ENCODE measurements around the gene GRID2IP. TPM values are rescaled to one million over a fixed set of nuclear protein-coding genes. Genes with fewer than 3 reads are reported as not detected.
A peak's percentile ranks its signal among the peaks of the same experiment; 100 is the strongest.

The GRID2IP gene
- total and polyA plus RNA-seq, 2 of the 13 experiments (the other 11 are each of a cell fraction or from before 2014, with no cell fraction given), result 0.03 TPM; not detected in 1

DNA sequence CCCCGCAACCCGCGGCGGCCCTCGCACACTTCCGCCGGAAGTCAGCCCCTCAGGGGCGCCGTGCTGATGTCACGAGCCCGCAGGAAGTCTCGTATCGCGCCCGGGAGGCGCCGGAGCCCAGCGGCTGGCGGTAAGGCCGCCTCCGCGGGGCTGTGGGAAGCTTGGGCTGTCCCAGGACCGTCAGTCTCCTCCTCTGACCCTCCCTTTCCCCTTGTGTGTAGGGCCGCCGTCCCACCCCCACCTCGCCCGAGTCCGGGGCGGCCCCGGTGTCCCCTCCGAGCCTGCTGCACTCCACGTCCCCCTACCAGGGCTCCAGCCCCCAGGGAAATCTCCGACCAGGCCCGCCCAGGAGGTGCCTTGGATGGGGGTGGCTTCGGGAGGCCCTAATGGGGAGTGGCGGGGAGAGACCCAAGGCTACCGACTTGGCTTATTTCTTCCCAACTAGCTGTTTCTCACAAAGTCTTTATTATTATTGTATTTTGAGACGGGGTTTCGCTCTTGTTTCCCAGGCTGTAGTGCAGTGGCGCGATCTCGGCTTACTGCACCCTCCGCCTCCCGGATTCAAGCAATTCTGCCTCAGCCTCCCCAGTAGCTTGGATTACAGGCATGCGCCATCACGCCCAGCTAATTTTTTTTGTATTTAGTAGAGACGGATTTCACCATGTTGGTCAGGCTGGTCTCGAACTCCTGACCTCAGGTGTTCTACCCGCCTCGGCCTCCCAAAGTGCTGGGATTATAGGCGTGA, 26.3 kb upstream of the GRID2IP start, which contains the start of gene ZDHHC4 (continued):
- TF ChIP-seq, protein P1, sequence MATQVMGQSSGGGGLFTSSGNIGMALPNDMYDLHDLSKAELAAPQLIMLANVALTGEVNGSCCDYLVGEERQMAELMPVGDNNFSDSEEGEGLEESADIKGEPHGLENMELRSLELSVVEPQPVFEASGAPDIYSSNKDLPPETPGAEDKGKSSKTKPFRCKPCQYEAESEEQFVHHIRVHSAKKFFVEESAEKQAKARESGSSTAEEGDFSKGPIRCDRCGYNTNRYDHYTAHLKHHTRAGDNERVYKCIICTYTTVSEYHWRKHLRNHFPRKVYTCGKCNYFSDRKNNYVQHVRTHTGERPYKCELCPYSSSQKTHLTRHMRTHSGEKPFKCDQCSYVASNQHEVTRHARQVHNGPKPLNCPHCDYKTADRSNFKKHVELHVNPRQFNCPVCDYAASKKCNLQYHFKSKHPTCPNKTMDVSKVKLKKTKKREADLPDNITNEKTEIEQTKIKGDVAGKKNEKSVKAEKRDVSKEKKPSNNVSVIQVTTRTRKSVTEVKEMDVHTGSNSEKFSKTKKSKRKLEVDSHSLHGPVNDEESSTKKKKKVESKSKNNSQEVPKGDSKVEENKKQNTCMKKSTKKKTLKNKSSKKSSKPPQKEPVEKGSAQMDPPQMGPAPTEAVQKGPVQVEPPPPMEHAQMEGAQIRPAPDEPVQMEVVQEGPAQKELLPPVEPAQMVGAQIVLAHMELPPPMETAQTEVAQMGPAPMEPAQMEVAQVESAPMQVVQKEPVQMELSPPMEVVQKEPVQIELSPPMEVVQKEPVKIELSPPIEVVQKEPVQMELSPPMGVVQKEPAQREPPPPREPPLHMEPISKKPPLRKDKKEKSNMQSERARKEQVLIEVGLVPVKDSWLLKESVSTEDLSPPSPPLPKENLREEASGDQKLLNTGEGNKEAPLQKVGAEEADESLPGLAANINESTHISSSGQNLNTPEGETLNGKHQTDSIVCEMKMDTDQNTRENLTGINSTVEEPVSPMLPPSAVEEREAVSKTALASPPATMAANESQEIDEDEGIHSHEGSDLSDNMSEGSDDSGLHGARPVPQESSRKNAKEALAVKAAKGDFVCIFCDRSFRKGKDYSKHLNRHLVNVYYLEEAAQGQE (IDR thresholded peaks at IDR 0.05; ENCODE audit: borderline replicate concordance in 1 of 2, low read depth in 1 of 2, low read length in 2 of 2), result no peak
- TF ChIP-seq U2AF2 (IDR thresholded peaks at IDR 0.05; ENCODE audit: low read depth, low read length) (no peak), FOXA3 (CRISPR knock-in tag; IDR thresholded peaks at IDR 0.05) (peak; percentile 60; the same call in 1 of the 2 replicates), ZNF549 (CRISPR knock-in tag; IDR thresholded peaks at IDR 0.05) (no peak), KLF12 (CRISPR knock-in tag; IDR thresholded peaks at IDR 0.05; ENCODE audit: borderline replicate concordance) (no peak), ZSCAN31 (CRISPR knock-in tag; IDR thresholded peaks at IDR 0.05; ENCODE audit: low read depth) (peak; percentile 95), FLYWCH1 (CRISPR knock-in tag; IDR thresholded peaks at IDR 0.05) (no peak), HNRNPL (IDR thresholded peaks at IDR 0.05; ENCODE audit: low read depth, low read length) (no peak)
- TF ChIP-seq, protein P2, sequence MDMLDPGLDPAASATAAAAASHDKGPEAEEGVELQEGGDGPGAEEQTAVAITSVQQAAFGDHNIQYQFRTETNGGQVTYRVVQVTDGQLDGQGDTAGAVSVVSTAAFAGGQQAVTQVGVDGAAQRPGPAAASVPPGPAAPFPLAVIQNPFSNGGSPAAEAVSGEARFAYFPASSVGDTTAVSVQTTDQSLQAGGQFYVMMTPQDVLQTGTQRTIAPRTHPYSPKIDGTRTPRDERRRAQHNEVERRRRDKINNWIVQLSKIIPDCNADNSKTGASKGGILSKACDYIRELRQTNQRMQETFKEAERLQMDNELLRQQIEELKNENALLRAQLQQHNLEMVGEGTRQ (IDR thresholded peaks at IDR 0.05; ENCODE audit: low read depth, low read length), result no peak
- TF ChIP-seq, protein P2 (CRISPR knock-in tag; IDR thresholded peaks at IDR 0.05; ENCODE audit: borderline replicate concordance), result peak; percentile 49
- TF ChIP-seq, protein P3, sequence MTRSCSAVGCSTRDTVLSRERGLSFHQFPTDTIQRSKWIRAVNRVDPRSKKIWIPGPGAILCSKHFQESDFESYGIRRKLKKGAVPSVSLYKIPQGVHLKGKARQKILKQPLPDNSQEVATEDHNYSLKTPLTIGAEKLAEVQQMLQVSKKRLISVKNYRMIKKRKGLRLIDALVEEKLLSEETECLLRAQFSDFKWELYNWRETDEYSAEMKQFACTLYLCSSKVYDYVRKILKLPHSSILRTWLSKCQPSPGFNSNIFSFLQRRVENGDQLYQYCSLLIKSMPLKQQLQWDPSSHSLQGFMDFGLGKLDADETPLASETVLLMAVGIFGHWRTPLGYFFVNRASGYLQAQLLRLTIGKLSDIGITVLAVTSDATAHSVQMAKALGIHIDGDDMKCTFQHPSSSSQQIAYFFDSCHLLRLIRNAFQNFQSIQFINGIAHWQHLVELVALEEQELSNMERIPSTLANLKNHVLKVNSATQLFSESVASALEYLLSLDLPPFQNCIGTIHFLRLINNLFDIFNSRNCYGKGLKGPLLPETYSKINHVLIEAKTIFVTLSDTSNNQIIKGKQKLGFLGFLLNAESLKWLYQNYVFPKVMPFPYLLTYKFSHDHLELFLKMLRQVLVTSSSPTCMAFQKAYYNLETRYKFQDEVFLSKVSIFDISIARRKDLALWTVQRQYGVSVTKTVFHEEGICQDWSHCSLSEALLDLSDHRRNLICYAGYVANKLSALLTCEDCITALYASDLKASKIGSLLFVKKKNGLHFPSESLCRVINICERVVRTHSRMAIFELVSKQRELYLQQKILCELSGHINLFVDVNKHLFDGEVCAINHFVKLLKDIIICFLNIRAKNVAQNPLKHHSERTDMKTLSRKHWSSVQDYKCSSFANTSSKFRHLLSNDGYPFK (CRISPR knock-in tag; IDR thresholded peaks at IDR 0.05; ENCODE audit: borderline replicate concordance), result 0 out of 2 replicates have a peak, but pooled peaks have one; percentile 23
- TF ChIP-seq, protein P4, sequence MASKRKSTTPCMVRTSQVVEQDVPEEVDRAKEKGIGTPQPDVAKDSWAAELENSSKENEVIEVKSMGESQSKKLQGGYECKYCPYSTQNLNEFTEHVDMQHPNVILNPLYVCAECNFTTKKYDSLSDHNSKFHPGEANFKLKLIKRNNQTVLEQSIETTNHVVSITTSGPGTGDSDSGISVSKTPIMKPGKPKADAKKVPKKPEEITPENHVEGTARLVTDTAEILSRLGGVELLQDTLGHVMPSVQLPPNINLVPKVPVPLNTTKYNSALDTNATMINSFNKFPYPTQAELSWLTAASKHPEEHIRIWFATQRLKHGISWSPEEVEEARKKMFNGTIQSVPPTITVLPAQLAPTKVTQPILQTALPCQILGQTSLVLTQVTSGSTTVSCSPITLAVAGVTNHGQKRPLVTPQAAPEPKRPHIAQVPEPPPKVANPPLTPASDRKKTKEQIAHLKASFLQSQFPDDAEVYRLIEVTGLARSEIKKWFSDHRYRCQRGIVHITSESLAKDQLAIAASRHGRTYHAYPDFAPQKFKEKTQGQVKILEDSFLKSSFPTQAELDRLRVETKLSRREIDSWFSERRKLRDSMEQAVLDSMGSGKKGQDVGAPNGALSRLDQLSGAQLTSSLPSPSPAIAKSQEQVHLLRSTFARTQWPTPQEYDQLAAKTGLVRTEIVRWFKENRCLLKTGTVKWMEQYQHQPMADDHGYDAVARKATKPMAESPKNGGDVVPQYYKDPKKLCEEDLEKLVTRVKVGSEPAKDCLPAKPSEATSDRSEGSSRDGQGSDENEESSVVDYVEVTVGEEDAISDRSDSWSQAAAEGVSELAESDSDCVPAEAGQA (IDR thresholded peaks at IDR 0.05; ENCODE audit: low read depth), result peak; percentile 89
- TF ChIP-seq, protein P4 (CRISPR knock-in tag; IDR thresholded peaks at IDR 0.05; ENCODE audit: borderline replicate concordance), result 0 out of 2 replicates have a peak, but pooled peaks have one; percentile 55
